Right cardiac atrium (tissue), 5 donors: ENCODE measurements around the gene CASZ1. TPM values are rescaled to one million over a fixed set of nuclear protein-coding genes. Genes with fewer than 3 reads are reported as not detected.
A peak's percentile ranks its signal among the peaks of the same experiment; 100 is the strongest.

Source experiments
- ATAC-seq, 2 donors: fragments of 200-7000 bp; cut with Tn5 transposase; one replicate each; pipeline versions ENCODE4 v1.8.0 to v1.9.1; 2020; ENCODE audit warnings: moderate library complexity in 2 of 2, mild to moderate bottlenecking in 1 of 2
- DNase-seq, 3 donors: peaks; one replicate each; pipeline ENCODE4 v3.0.0-alpha.2; 2020
- H3K27ac ChIP-seq: one replicate; pipeline ENCODE4 v1.5.1; 2013; ENCODE audit warnings: mild to moderate bottlenecking, low read length, control low read depth, moderate library complexity
- H3K27me3 ChIP-seq: one replicate; pipeline ENCODE4 v1.6.1; 2013; ENCODE audit not compliant: control insufficient read depth, insufficient read depth
- H3K4me1 ChIP-seq: one replicate; pipeline ENCODE4 v1.6.1; 2013; ENCODE audit warnings: low read length; ENCODE audit not compliant: control insufficient read depth, insufficient read depth
- H3K4me3 ChIP-seq: one replicate; pipeline ENCODE4 v1.5.1; 2013; ENCODE audit warnings: low read length, control low read depth
- H3K9me3 ChIP-seq: one replicate; pipeline ENCODE4 v1.6.1; 2013; ENCODE audit warnings: low read length; ENCODE audit not compliant: control insufficient read depth
- WGBS: extraction: QIAGEN DNeasy Blood & Tissue Kit; methylation state at CpG from one replicate; pipeline ENCODE4 v1.1.7; 2013; 5-methylcytosine and 5-hydroxymethylcytosine counted together
- intact Hi-C, 4 donors: fragments of 100-400 bp; cut with DNase I; formaldehyde crosslinking; loops; one replicate each; pipeline versions ENCODE4 v1.11.0 to v1.14.0; 2022 to 2023
- polyA plus RNA-seq: library from polyadenylated mRNA; stranded (reverse); fragments of 200-250 nt; gene quantifications from one replicate; pipeline ENCODE4 v1.2.3, GENCODE V29; 2013
- total RNA-seq, 4 donors: library from RNA; stranded (reverse); fragmentation: NEBNext Ultra II Directional; extraction: Animal tissue kit (Norgen Biotek cat#: 25700); gene quantifications; one replicate each; pipeline ENCODE4 v1.2.1, GENCODE V29; 2021
- donor health status: healthy with polysubstance abuse.
- donor health status: DM: no; HTN: yes; CAD: no.
- donor health status: DM: no; HTN: no; CAD: no.
- donor health status: DM: no; HTN: yes; CAD: no; lungs with severe emphysema.
- donor health status: DM: yes; HTN: yes; CAD: no.

The CASZ1 gene
- total and polyA plus RNA-seq, 5 donors, result 24.2 to 98.9 (median 54.5) TPM

DNA sequence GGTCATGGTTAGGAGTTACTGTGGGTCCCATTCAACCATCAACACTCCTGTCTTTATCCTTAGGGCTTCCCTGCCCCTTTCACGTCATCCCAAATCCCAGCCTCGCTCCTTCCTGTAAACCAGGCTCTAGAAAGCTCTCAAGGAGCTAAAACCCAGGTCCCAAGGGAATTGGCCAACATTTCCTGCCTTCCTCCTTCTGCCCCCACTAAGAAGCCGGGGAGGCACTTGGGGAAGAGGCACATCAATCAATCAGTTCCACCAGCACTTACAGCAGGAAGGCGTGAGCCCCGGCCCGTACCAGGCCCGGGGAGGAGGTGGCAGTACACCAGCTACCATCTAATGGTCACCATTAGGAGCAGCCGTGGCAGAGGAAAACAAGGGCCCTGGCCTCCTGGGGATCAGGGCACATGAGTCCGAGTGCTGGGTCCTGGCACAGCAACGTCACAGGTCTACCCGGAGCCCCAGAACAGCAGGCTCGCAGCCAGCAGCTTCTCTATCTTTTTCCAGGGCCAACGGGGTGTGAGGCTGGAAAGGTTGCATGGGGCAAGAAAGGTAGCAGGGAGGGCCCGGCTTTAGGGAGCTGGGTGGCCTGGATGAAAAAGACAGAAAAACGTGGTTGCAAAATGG is 108.6 kb downstream of the CASZ1 start:
- peaks cover 47% of the 10 kb centered on the region for H3K4me1 ChIP-seq

DNA sequence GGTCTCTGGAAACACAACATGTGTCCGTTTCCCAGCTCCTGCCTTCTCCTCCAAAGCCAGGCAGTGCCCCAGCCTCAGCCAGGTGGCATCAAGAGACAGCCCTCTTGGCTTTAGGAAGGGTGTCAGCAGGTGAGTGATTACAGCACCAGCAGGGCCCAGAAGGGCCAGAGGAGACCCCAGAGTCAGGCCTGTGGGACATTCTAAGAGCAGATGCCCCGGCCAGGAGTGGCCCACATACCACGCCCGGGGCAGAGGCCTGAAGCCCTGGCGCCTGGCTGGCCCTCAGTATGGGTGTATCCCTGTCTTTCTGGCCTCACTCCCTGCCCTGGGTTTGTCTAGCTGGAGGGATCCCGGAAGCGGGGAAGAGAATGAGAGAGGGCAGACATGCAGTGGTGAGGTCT is 109.2 kb downstream of the CASZ1 start:
- intact Hi-C loops, result loop anchor here in 2 of 4 donors (5.0 to 10.0 kb wide), 3 partner anchors 108 to 178 kb away; partner anchors contain the start of gene CASZ1 (in 2 of the 2)
- Histone ChIP-seq H3K4me1 (peaks cover 49% of the 10 kb centered on the region), H3K27ac (peak overlapping the region; percentile 89), H3K4me3 (no peak overlapping the region), H3K27me3 (no peaks in the 10 kb centered on the region), H3K9me3 (no peaks in the 10 kb centered on the region)
- peak in 1 of 2 donors; percentile 15 for ATAC-seq
- no peak for DNase-seq
- WGBS, result 60% methylated on average over 7 of the region's 7 CpGs

More for the DNA sequence above, 108.6 kb downstream of the CASZ1 start:
- no peaks in the 10 kb centered on the region for H3K9me3 ChIP-seq
- H3K27ac ChIP-seq, result peak overlapping the region; percentile 89
- ATAC-seq (no peak), DNase-seq (no peak)
- no peaks in the 10 kb centered on the region for H3K27me3 ChIP-seq
- 55% methylated on average over 15 of the region's 15 CpGs for WGBS
- no peak overlapping the region for H3K4me3 ChIP-seq
- intact Hi-C loops, result loop anchor here in 2 of 4 donors (5.0 to 10.0 kb wide), 3 partner anchors 107 to 177 kb away; partner anchors contain the start of gene CASZ1 (in 2 of the 2)

DNA sequence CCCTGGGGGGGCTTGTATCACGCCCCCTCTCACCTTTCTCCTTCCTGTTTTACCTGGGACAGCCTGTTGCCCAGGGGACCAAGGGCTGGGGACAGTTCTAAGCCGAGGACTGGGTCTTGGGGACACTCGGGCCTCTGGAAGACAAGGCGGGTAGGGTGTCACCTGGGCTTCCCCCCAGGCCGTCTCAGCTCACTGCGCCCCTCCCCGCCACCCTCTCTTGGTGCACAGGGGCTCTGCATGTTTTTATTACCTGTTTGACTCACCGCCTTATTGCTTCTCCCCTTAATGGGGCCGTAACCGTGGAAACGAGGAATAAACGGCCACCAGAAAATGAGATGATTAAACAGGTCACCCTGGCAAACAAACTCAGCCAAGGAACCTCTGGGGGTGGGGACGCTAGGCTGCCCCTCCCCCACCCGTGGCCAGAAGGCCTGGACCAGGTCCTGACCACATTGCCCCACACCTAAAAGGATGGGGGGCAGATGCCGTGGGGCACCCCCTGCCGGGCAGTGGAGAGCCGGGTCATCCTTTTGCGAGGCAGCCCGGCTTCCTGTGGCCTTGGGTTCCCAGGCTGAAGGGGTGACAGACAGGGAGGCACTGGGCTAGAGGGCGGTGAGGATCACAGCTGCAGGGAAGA is 109.9 kb downstream of the CASZ1 start:
- Histone ChIP-seq H3K9me3 (no peaks in the 10 kb centered on the region), H3K4me1 (peaks cover 49% of the 10 kb centered on the region), H3K4me3 (no peak overlapping the region), H3K27me3 (no peaks in the 10 kb centered on the region), H3K27ac (peak overlapping the region; percentile 89)
- 62% methylated on average over 20 of the region's 20 CpGs for WGBS
- intact Hi-C loops, result loop anchor here in 2 of 4 donors (5.0 to 10.0 kb wide), 3 partner anchors 108 to 178 kb away; partner anchors contain the start of gene CASZ1 (in 2 of the 2)
- ATAC-seq (no peak), DNase-seq (no peak)

DNA sequence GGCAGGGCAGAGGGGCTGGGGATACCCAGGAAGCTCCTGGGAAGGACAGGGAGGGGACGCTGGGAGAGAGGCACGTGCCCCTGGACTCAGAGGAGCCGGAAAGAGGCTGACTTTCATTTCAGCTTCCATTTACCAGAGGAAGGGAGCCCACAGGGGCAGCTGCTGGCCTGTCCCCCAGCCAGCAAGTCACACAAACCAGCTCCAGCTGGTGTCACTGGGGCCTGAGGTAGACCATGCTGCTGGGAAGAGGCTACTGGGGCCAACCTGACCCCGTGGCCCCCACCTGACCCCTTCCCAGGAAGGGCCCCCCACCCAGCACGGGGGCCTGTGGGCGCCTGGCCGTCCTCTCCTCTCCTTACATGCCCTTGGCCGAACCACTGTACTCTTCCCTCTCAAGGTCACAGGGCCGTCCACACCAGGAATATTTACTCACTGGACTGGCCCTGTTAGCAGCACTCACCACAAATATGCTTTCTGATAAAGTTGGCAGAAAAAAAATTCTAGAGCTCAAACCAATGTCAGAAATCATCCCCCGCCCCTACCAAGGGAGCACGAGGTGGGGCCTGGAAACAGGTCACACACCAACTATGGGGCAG is 110.5 kb downstream of the CASZ1 start:
- peaks cover 51% of the 10 kb centered on the region for H3K4me1 ChIP-seq
- WGBS, result 40% methylated on average over 11 of the region's 11 CpGs

DNA sequence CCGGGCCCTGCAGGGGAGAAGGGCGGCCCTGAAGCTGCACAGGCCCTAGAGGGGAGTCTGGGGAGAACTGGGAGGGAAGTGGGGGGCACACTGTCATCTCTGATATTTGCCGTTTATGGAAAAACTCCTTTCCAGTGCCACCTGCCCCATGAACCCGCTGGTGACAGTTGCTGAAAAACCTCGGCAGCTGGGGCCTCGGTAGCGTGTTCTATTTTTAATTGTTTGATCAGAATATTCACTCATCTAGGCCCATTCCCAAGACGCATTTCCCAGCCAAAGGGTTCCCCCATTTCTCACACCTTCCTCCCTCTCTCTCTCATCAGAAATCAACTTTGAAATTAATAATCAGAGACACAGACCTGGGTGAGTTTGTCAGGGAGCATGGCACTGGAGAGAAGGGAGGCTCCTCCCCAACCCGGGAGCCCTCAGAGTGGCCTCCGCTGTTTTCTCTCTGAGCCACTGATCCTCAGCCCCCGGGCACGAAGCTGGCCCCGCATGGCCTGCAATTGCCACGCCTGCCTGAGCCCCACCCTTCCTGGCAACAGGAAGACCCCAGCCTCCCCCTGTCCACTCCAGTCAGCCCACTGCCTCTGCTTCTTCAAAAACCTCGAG is 111.1 kb downstream of the CASZ1 start:
- intact Hi-C loops, result loop anchor here in 2 of 4 donors (5.0 to 10.0 kb wide), 3 partner anchors 109 to 179 kb away; partner anchors contain the start of gene CASZ1 (in 2 of the 2)
- DNase-seq, result no peak
- no peak for ATAC-seq

More for the DNA sequence above, 110.5 kb downstream of the CASZ1 start:
- DNase-seq (no peak), ATAC-seq (peak; percentile 55 to 58)
- Histone ChIP-seq H3K27me3 (no peaks in the 10 kb centered on the region), H3K4me3 (no peak overlapping the region), H3K27ac (peak overlapping the region; percentile 89), H3K9me3 (no peaks in the 10 kb centered on the region)
- intact Hi-C loops, result loop anchor here in 2 of 4 donors (5.0 to 10.0 kb wide), 3 partner anchors 109 to 179 kb away; partner anchors contain the start of gene CASZ1 (in 2 of the 2)

DNA sequence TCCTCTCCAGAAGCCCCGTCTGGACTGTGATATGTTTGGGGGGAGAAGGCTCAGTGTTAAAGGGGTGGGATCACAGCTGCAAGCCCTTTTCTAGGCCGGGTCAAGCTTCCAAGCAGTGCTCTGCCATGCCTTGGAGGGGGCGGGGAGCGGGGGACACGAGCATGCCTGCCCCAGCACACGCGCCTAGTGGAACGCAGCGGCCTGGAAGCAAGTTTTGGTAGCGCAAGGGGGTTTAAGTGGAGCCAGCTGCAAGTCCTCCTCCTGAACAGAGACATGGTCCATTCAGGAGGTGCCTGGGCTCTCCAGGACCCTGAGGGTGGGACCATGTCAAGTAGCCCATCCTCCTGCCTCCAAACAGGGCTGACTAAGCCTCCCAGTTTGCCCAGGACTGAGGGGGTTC is 112.2 kb downstream of the CASZ1 start:
- no peak for ATAC-seq
- Histone ChIP-seq H3K4me3 (no peak overlapping the region), H3K4me1 (peaks cover 44% of the 10 kb centered on the region), H3K9me3 (no peaks in the 10 kb centered on the region), H3K27me3 (no peaks in the 10 kb centered on the region), H3K27ac (peak overlapping the region; percentile 61)
- no peak for DNase-seq
- WGBS, result 72% methylated on average over 10 of the region's 10 CpGs
- intact Hi-C loops, result loop anchor here in 3 of 4 donors (5.0 to 10.0 kb wide), 3 partner anchors 111 to 181 kb away; partner anchors contain the start of gene CASZ1 (in 2 of the 3)

More for the DNA sequence above, 111.1 kb downstream of the CASZ1 start:
- peaks cover 50% of the 10 kb centered on the region for H3K4me1 ChIP-seq
- no peak overlapping the region for H3K4me3 ChIP-seq
- 61% methylated on average over 15 of the region's 15 CpGs for WGBS
- no peaks in the 10 kb centered on the region for H3K27me3 ChIP-seq
- no peaks in the 10 kb centered on the region for H3K9me3 ChIP-seq
- H3K27ac ChIP-seq, result peak overlapping the region; percentile 89

DNA sequence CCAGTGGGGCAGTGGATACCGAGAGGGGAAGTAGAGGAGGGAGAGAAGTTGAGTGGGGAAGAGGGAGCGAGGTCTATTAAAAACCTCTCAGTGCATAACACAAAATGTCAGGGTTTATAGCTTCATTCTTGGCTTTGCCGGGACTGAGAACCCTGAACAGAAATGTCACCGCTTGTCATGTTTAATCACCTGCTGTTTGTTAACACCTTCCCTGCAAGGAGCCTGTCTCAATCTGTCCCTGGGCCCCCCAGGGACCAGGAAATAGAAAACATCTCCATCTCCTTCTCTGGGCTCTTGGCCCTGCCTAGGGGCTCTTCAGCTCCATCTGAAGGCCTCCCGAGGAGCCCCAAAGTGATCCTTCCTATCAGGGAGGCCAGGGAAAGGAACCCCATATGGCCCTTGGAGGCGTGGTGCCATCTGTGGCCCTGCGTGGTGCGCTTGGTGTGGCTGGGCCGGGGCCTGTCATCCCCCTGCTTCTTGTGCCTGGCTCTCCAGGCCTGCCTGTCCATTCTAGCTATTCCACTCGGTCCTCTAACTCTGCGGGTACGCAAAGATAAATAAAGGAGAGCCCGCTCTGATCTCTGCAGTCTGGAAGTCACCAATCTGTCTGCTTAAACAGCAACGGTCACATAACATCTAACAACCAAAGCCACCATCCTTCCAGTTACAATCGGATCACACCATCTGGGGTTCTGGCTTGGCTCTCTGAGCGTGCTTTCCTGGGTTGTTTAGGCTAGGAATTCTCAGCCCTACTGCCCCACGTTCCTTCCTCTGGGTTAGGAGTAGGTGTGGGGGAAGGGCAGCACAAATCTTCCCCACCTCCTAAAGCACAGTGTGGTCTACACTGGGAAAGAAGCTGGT is 113.8 kb downstream of the CASZ1 start:
- H3K4me3 ChIP-seq, result no peak overlapping the region
- DNase-seq (no peak), ATAC-seq (no peak)
- H3K4me1 ChIP-seq, result peaks cover 39% of the 10 kb centered on the region
- H3K9me3 ChIP-seq, result no peaks in the 10 kb centered on the region
- intact Hi-C loops, result loop anchor here in 3 of 4 donors (5.0 to 10.0 kb wide), 3 partner anchors 112 to 182 kb away; partner anchors contain the start of gene CASZ1 (in 2 of the 3)
- peak overlapping the region; percentile 49 for H3K27ac ChIP-seq
- H3K27me3 ChIP-seq, result no peaks in the 10 kb centered on the region
- 59% methylated on average over 17 of the region's 17 CpGs for WGBS

DNA sequence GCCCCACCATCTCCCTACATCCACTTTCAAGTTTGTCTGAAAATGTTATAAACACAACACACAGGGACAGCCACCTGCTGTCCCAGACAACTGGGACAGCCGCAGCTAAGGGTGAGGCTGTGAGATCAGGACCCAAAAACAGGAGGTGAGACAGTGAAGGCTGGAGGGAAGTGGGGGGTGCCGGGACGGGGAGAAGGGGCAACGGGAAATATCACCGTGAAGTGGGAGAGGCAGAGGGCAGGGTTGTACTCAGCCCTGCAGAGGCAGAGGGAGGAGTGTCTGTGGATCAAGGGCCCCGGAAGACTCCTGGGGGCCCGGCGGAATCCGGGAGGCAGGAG is 114.4 kb downstream of the CASZ1 start:
- intact Hi-C loops, result loop anchor here in 3 of 4 donors (5.0 to 10.0 kb wide), 3 partner anchors 113 to 183 kb away; partner anchors contain the start of gene CASZ1 (in 2 of the 3)
- peaks cover 36% of the 10 kb centered on the region for H3K4me1 ChIP-seq
- 32% methylated on average over 9 of the region's 9 CpGs for WGBS

DNA sequence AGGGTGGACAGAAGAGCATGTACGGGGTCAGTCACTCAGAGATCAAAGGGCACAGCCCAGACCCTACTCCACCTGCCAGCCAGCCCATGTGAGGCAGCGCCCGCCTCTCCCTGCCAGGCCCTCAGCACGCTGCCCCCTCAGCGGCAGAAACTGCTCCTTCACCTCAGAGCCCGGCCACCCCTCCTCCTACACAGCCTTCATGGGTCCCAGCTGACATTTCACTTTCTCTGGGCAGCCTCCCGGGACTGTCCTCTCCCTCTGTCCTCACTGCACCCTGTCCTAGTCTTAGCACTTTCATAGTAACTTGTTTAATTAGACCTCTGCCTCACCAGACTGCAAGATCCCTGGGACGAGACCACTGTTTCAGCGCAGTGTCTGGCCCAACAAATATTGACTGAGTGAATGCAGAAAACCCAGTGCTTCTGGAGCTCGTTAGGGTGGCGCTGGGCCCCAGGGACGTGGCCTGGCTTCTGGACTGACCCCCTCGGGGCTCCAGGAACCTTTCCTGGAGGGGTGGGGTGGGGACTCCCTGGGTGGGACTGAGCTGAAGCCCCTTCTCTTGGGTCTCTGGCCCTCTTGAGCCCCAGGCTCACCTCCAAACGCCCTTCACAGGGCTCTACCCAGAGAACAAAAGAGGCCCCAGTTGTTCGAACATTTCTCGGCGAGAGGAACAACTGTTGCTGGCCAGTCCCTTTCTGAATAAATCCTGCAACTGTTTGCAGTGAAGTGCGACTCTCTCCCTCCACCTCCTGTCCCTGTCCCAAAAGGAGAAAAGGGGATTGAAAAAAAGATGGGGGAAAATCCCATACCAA is 114.9 kb downstream of the CASZ1 start:
- intact Hi-C loops, result loop anchor here in 3 of 4 donors (5.0 to 10.0 kb wide), 3 partner anchors 113 to 183 kb away; partner anchors contain the start of gene CASZ1 (in 2 of the 3)
- no peaks in the 10 kb centered on the region for H3K9me3 ChIP-seq
- peak overlapping the region; percentile 49 for H3K27ac ChIP-seq
- WGBS, result 69% methylated on average over 18 of the region's 18 CpGs
- no peaks in the 10 kb centered on the region for H3K27me3 ChIP-seq
- peak in 1 of 2 donors; percentile 10 for ATAC-seq
- no peak for DNase-seq
- peaks cover 31% of the 10 kb centered on the region for H3K4me1 ChIP-seq
- H3K4me3 ChIP-seq, result no peak overlapping the region

More for the DNA sequence above, 114.4 kb downstream of the CASZ1 start:
- H3K27me3 ChIP-seq, result no peaks in the 10 kb centered on the region
- H3K4me3 ChIP-seq, result no peak overlapping the region
- ATAC-seq (no peak), DNase-seq (no peak)
- H3K27ac ChIP-seq, result peak overlapping the region; percentile 49
- H3K9me3 ChIP-seq, result no peaks in the 10 kb centered on the region
